NCI-H1092 treated with DMSO at 0.1 percent for 48 hours (cell line): ENCODE data around the gene DNAJC30.
"Not testable (repeated sequence)": the region's sequence is repeated elsewhere in the genome, so short reads cannot be mapped to it uniquely, and the experiment has no call there.

Experiments used
- DNase-seq: peaks from one replicate; lab custom pipeline; 2025; lab: John Stamatoyannopoulos, UW

Gene DNAJC30

DNA sequence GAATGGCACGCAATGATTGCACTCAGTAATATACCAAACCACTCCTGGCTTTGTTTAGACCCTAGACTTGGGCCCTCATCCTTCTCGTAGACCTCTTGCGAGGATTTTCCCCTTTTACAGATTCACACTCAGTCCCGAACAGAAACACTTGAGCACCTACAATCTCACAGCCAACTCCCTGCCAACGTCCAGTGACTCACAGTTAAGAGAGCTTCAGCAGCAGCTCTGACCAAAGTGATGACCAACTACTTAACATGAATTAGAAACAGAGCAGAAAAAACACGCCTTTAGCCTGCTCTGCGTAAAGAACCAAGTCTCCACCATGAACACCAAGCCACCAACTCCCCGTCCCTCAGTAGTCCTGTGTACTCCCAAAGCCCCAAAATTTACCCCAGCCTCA, 2.2 kb downstream of the DNAJC30 start:
- no peak for DNase-seq

DNA sequence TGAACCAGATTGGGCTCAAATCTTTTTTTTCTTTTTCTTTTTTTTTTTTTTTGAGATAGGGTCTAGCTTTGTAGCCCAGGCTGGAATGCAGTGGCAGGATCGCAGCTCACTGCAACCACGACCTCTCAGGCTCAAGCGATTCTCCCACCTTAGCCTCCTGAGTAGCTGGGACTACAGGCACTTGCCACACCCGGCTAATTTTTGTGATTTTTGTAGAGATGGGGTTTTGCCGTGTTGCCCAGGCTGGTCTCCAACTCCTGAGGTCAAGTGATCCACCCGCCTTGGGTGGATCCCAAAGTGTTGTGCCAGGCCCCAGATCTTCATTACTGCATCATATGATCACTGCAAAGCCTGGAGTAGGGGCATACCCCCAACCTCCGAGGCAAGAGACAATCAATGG, 2.8 kb downstream of the DNAJC30 start:
- no peak for DNase-seq

DNA sequence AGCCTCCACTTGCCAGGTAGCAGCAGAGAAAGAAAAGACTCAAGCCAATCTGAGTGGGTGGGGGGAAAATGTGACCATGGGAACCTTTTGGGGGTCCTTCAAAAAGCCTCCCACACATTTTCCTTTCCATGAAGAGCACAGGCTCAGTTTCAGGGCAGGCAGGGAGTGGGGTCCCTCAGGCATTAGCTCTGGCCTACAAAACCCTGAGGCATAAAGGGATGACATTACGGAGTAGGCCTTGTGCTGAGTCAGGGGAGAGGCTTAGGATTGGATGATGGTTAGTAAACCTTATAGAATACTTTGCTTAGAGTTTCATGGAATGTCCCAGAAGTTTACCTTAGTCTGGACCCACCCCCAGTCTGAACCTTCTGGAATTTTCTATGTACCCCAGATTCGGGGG, 3.5 kb downstream of the DNAJC30 start:
- DNase-seq = no peak

DNA sequence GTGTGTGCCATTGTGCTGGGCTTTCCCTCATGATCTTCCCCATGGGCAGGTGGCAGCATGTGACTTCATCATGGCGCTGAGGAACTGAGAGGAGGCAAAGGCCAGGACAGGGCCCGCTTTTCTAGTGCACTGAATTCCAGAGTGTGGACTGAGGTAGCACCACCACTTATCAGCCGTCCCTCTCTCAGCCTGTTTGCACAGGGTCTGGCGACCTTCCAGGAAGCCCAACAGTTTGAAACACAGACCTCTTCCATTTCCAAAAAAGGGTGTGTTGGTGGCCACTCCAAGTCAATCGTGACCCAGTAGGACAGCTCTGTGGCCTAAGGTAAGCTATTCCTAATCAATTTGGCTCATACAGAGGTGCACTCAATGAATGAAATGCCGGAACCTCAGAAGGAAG, 4.4 kb downstream of the DNAJC30 start:
- DNase-seq = no peak

DNA sequence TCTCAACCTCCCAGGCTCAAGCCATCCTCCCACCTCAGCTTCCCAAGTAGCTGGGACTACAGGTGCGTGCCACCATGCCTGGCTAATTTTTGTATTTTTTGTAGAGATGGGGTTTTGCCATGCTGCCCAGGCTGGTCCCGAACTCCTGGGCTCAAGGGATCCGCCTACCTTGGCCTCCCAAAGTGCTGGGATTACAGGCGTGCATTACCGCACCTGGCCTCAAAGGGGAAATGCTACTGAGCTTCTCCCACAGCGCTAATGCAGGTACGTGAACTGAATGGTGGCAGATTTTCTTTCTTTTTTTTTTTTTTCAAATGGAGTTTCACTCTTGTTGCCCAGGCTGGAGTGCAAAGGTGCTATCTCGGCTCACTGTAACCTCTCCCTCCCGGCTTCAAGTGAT, 7.2 kb downstream of the DNAJC30 start:
- DNase-seq = not testable (repeated sequence)

DNA sequence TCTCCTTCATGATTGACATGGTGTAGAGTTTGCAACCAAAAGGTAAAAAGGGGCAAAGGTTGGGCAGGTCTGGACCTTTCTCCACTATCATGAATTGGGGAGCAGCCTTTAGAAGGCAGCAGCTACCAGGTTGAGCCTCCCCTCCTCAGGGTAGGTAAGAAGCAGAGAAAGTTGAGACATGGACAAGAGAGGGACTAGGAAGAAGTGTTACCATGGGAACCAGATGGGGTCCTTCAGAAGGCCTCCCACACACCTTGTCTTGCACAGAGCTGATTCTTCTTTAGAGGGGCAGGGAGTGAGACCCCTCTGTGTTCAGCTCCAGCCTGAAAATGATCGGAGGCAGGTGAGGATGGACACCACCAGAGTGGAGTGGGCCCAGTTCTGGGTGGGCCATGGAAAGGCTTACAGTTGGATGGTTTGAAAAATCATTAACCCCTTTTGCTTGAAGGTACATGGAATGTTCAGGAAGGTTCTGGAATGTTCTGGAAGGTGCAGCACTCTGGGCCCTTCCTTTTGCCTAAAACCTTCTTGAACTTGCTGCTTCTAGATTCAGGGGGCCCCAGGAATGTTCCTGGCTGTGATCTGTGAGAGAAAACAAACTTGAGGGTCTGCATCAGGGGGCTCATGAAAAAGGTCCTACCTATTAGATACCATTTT, 8.7 kb downstream of the DNAJC30 start:
- DNase-seq = no peak

DNA sequence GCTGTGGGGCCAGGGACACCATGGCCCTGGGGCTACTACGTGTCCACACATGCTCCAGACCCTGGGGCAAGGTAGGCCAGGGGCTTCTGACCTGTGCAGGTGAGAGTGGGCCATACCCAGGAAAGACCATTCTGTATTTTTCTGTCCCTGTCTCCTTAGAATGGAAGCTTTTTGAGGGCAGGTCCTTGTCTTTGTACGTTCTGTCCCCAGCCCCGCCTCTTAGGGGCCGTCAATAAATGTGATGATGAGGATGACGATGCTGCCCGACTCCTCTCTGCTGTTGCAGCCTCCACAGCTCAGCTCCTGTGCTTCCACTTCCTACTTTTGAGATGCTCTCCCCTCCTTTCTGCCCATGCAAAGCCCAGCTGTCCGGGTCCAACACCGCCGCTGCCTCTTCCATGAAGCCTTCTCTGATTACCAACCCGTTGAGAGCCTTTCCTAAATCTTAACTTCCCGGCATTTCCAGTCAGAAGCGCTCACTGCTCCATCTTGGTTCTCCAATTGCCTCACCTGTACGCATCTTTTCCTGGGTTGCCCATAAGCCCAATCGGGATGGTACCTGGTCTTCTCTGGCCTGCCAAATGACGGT, 11.3 kb downstream of the DNAJC30 start:
- no peak for DNase-seq

DNA sequence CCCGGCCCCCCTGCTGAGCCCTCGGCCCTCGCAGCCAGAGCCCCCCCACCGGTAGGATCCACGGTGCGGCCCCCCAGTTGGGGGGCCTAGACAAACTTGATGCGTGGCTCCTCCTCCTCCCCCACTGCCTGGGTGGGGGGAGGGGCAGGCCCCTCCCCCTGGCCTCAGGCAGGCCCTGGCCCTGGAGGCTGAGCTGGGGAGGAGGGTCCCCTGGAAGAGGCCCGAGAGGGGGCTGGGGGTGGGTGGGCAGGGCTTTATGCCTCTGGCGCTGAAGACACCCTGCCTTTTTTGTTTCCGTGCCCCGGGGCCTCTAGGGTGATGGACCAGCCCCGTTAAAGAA, 12.0 kb downstream of the DNAJC30 start:
- DNase-seq = no peak

DNA sequence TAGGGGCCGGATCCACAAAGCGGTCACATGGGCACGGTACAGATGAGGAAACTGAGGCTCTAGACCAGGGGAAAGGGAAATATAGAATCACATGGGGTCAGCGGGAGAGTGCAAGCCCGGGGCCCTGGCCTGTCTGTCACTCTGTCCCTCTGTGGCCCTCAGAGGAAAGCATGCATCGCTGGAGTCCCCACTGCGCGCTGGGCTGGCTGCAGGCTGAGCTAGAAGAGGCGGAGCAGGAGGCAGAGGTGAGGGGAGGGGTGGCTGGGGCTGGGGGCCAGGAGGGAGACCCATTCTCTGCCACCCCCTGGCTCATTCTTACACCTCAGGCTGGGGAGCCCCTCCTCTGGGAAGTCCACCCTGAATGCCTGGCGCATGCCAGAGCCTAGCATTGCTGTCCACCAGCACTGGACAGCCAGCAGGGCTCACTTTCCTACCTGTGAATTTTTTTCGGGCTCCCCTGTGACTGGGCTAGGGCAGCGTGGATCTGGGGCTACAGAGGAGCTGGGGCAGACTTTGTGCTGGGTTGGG, 13.3 kb downstream of the DNAJC30 start:
- no peak for DNase-seq

DNA sequence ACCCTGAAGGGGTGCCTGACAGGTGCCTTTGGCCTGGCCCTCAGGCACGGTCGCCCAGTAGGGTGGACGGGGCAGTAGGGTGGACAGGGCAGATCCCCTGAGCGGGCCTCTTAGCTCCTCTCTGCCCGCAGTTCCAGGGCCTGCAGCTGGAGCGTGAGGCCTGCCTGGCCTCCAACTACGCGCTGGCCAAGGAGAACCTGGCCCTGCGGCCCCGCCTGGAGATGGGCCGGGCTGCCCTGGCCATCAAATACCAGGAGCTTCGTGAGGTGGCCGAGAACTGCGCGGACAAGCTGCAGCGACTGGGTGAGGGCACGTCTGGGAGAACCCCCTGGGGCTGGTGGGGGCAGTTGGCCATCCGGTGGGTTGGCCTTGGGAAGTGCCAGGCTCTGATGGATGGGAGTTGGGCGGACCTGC, 14.0 kb downstream of the DNAJC30 start:
- no peak for DNase-seq

DNA sequence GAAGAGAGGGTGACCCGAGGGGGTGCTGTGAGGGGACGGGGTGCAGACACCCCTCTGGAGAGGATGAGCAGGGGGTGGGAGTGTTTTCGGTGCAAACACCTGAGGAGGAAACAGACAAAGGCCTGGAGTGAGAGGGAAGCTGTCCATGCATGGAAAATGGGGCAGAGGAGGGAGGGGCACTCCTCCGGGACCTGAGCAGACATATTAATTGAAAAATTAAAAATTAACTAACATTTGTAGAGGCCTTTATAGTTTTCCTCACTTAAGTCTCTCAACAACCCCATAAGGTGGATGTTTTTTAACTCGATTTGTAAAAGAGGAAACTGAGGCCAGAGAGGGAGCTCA, 14.4 kb downstream of the DNAJC30 start:
- DNase-seq = no peak

DNA sequence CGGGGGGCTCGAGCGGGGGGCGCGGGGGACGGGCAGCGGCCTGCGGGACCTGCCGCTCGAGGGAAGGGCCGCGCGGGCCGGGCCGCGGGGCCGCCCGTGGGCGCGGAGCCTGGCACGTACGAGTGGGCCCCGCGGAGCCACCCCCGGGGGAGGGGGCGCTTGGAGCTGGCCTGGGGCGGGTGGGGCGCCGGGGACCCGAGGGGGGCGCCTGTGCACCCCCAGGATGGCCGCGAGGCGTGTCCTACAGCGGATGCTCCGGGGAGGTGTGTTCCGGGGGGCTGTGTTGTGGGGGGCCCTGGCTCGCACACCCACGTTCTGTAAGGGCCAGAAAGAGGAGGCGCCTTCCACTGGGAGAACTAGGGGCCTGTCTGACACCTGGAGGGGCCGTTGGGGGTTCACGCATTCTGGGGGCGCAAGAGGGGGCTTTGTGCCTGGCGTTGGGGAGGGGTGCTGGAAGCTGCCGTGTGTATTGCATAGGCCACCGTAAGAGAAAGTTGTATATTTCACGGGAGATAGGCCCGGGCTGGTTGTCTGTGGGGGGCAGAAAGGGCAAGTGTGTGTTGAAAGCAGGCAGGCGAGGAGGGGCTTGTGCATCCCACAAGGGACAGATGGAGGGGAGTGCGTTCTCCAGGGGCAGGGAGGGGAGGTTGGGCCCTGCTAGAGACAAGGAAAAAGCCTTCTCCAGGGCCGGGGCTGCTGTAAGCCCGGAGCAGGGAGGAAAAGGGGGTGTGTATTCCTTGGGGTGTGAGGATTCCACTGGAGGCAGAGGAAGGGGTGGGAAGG, 15.0 kb downstream of the DNAJC30 start:
- DNase-seq = peak; percentile 12

DNA sequence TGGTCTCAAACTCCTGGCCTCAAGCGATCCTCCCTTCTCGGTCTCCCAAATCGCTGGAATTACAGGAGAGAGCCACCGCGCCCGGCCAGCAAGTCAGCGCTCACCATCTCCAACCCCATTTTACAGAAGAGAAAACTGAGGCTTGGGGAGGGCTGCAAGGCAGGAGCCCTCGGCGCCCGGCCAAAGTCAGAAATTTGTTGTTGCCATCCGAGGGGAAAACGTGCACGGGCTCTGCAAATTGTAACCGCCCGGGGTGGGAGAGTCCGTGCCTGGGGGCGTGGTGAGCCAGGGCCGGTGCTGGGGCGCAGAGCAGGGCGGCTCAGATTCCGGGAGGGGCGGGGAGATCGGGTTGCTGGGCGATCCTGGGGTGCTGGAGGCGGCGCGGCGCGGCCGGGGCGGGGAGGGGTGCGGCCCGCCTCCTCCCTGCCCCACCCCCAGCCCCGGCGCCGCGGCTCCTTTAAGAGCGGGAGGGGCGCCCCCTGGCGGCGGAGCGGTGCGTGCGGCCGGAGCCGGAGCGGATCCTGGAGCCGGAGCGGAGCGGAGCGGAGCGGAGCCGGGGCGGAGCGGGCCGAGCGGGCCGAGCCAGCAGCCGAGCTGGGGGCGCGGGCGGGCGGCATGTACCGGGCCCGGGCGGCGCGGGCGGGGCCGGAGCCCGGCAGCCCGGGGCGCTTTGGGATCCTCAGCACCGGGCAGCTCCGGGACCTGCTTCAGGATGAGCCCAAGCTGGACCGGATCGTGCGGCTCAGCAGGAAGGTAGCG, 15.7 kb downstream of the DNAJC30 start, which contains the start of gene VPS37D:
VPS37D (plus strand) TSS at position 488 of the 759 bp plus-strand sequence; CDS start at position 616, 128 bp downstream.
- DNase-seq = peak; percentile 86

DNA sequence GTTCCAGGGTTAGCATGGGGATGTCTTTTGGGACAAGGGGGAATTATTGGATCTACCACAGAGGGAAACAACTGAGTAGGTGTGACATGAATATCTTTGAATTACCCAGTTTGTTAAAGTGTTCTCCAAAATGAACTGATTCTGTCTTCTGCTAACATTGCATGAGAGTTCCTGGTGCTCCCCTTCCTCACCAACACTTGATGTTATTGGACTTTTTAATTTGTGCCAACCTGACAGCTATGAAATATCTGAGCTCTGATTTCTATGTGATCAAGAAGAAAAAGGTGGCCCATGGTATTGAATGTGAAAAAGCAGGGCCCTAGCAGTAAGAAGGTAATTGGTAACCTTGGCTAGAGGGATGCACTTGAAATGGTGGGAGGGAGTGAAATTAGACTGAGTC, 20.2 kb downstream of the DNAJC30 start:
- DNase-seq = no peak

DNA sequence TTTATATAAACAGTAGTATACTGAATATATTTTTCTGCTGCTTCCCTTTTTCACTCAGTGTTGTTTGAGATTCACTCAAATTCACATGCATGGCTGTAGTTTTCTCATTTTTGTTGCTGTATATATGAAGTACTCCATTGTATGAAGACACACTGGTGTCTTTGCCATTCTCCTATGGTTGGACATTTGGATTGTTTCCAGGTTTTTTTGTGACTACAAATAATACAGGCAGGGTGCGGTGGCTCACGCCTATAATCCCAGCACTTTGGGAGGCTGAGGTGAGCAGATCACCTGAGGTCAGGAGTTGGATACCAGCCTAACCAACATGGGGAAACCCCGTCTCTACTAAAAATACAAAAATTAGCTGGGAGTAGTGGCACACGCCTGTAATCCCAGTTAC, 22.7 kb downstream of the DNAJC30 start:
- not testable (repeated sequence) for DNase-seq

DNA sequence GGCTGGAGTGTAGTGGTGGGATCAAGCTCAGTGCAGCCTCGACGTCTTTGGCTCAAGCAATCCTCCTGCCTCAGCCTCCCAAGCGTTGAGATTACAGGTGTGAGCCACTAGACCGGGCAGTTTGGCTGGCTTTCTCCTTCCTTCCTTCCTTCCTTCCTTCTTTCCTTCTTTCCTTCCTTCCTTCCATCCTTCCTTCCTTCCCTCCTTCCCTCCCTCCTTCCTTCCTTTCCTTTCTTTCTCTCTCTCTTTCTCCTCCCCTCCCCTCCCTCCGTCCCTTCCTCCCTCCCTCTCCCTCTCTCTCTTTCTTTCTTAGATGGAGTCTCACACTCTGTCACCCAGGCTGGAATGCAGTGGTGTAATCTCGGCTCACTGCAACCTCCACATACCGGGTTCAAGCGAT, 23.3 kb downstream of the DNAJC30 start:
- DNase-seq = no peak

DNA sequence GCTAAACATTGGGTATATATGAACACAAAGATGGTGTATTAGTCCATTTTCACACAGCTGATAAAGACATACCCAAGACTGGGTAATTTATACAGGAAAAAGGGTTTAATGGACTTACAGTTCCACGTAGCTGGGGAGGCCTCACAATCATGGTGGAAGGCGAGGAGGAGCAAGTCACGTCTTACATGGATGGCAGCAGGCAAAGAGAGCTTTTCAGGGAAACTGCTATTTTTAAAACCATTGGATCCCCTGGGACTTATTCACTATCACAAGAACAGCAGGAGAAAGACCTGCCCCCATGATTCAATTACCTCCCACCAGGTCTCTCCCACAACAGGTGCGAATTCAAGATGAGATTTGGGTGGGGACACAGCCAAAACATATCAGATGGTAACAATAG, 27.9 kb downstream of the DNAJC30 start:
- not testable (repeated sequence) for DNase-seq

DNA sequence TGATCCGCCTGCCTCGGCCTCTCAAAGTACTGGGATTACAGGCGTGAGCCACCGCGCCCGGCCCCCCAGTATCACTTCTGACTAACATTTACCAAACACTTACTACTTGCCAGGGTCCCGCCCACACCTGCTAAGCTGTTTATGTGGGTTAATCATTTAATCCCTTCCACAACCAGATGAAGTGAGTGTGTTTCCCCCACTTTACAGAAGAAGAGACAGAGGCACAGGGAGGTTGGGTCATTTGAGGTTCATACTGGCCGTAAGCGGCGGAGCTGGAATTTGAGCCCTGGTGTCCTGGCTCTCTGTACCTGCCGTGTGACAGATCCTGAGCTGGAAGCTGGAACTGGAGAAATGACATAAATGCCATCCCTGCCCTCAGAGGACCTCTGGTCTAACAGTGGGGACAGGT, 30.7 kb downstream of the DNAJC30 start:
- no peak for DNase-seq

DNA sequence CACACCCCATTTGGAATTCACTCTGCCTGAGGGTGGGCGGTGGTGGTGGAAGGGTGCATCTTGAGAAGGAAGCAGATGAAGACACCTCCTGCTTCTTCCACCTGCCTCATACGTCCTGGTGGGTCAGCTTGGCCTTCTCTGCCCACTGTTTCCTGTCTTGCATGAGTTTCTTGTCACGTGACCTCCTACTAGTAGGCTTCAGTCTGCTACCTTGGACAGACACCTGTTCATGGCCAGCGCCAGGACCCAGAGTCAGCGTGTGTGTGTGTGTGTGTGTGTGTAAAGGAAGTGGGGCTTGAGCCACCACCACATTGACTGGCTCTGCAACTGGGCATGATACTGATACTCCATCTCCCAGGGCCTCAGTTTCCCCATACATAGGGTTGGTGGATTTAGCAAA, 32.7 kb downstream of the DNAJC30 start:
- no peak for DNase-seq

DNA sequence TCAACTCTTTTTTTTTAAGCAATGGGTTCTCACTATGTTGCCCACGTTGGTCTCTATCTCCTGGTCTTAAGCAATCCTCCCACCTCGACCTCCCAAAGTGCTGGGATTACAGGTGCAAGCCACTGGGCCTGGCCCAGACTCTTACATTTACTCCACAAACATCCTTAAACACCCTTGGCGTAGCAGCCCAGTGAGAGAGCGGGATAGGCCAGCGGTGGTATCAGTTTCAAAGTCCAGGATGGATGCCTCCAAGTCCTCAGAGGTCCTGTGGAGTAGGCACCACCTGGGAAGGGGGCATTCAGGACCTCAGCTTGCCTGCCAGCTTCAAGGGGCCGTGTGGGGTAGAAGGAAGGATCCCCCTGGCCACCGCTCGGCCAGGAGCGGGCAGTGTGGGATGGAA, 33.7 kb downstream of the DNAJC30 start:
- no peak for DNase-seq

DNA sequence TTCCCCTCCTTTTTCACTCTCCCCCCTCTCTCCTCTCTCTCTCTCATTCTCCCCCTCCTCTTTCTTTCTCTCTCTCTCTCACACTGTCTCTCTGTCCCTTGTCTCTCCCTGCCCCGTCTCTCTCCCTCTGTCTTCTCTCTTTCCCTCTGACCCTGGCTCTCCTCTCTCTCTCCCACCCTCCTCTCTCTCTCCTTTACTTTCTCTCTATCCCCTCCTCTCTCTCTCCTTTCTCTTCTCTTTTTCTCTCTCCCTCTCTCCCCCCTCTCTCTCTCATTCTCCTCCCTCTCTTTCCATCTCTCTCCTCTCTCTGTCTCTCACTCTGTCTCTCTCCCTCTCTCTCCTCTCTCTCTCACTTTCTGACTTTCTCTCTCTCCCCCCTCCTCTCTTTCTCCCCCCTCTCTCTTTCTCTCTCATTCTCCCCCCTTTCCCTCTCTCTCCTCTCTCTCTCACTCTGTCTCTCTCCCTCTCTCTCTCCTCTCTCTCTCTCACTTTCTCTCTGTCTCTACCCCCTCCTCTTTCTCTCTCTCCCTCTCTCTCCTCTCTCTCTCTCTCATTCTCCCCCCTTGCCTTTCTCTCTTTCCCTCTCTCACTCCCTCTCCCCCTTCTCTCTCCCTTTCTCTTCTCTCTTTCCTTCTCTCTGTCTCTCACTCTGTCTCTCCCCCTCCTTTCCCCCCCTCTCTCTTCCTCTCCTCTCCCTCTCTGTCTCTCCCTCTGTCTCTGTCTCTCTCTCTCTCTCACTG, 34.5 kb downstream of the DNAJC30 start:
- no peak for DNase-seq
